IPS DF 6.9 (cell line): ENCODE results near the gene RIMBP2.

Experiments used
- DNase-seq: peaks from one replicate; pipeline ENCODE4 v3.0.0-alpha.2; 2013; ENCODE audit warnings: low read depth, low spot score
- H3K27ac ChIP-seq: one replicate; pipeline ENCODE4 v1.5.1; 2013; ENCODE audit warnings: low read length, control low read depth
- H3K27me3 ChIP-seq: 2 replicates; pipeline ENCODE4 v1.6.1; 2013; ENCODE audit warnings: mild to moderate bottlenecking, low read length; ENCODE audit not compliant: control insufficient read depth, insufficient read depth
- H3K36me3 ChIP-seq: 2 replicates; pipeline ENCODE4 v1.6.1; 2013; ENCODE audit warnings: low read length; ENCODE audit not compliant: control insufficient read depth, insufficient read depth
- H3K4me1 ChIP-seq: 2 replicates; pipeline ENCODE4 v1.6.1; 2013; ENCODE audit warnings: low read length; ENCODE audit not compliant: control insufficient read depth, insufficient read depth
- H3K4me3 ChIP-seq: 2 replicates; pipeline ENCODE4 v1.5.1; 2013; ENCODE audit warnings: mild to moderate bottlenecking, low read length
- H3K9me3 ChIP-seq: 2 replicates; pipeline ENCODE4 v1.6.1; 2013; ENCODE audit warnings: low read length, inconsistent platforms; ENCODE audit not compliant: control insufficient read depth, insufficient read depth
- WGBS: extraction: QIAGEN DNeasy Blood & Tissue Kit; methylation state at CpG from one replicate; pipeline ENCODE4 v1.1.7; 2013; ENCODE audit warnings: mixed read lengths, missing lambda C conversion rate; ENCODE audit not compliant: insufficient read length, insufficient coverage; 5-methylcytosine and 5-hydroxymethylcytosine counted together

The RIMBP2 gene

DNA sequence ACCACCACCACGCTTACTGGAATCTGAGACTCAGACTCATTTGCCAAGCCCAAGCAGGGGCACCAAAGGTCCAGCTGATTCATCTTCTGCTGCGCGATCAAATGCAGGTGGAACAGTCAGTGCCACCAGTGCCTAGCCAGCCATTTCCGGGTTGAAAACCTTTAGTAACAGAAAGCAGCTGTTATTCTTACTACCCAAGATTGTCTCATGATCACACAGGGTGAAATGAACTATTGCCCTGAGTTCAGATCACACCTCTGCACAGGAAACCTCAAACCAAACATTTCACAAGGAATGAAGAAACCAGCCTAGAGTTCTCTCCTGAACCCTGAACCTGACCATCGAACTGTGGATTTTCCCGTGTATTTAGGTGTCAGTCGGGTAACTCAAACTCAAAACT is 88.9 kb downstream of the RIMBP2 start:
- Histone ChIP-seq H3K4me3 (no peak overlapping the region), H3K4me1 (no peaks in the 10 kb centered on the region)

DNA sequence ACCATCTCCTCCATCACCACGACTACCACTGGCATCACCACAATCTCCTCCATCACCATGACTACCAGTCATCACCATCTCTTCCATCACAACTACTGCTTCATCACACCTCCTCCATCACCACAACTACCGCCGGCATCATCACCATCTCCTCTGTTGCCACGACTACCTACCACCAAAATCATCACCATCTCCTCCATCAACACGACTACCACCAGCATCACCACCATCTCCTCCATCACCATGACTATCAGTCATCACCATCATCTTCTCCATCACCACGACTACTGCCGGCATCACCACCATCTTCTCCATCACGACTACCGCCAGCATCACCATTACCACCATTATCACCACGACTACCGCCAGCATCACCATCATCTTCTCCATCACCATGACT is 89.5 kb downstream of the RIMBP2 start:
- no peak for DNase-seq
- Histone ChIP-seq H3K4me3 (no peak overlapping the region), H3K4me1 (no peaks in the 10 kb centered on the region), H3K27ac (no peak overlapping the region), H3K27me3 (no peaks in the 10 kb centered on the region), H3K9me3 (peaks cover 24% of the 10 kb centered on the region), H3K36me3 (no peaks in the 10 kb centered on the region)
- whole genome bisulfite sequencing, result 100% methylated on average over 3 of the region's 11 CpGs

More for the DNA sequence above, 88.9 kb downstream of the RIMBP2 start:
- WGBS, result no CpG with 5 or more reads among the region's 7 CpGs
- Histone ChIP-seq H3K27me3 (no peaks in the 10 kb centered on the region), H3K9me3 (peaks cover 21% of the 10 kb centered on the region), H3K36me3 (no peaks in the 10 kb centered on the region), H3K27ac (no peak overlapping the region)
- no peak for DNase-seq

DNA sequence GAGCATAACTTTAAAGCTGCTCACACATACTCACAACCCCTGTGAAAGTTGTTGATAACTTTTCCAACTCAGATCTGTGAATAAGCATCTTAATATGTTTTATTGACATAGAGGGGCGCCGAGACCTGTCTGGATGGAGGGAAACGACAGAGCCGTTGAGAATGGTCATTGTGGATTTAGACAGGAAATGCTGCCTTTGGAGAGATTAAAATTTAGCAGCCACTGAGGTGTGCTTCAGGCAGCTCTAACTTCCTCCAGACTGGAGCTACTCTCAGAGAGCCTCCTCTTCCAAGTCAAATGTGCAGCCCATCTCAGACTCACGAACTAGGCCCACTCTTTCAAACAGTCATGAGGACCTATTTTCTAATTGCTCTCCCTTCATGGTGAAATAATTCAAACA is 90.9 kb downstream of the RIMBP2 start:
- H3K27me3 ChIP-seq, result no peaks in the 10 kb centered on the region
- WGBS, result no CpG with 5 or more reads among the region's 5 CpGs
- H3K9me3 ChIP-seq, result peaks cover 32% of the 10 kb centered on the region
- H3K4me3 ChIP-seq, result no peak overlapping the region
- no peaks in the 10 kb centered on the region for H3K4me1 ChIP-seq
- DNase-seq, result no peak
- no peak overlapping the region for H3K27ac ChIP-seq
- H3K36me3 ChIP-seq, result no peaks in the 10 kb centered on the region

DNA sequence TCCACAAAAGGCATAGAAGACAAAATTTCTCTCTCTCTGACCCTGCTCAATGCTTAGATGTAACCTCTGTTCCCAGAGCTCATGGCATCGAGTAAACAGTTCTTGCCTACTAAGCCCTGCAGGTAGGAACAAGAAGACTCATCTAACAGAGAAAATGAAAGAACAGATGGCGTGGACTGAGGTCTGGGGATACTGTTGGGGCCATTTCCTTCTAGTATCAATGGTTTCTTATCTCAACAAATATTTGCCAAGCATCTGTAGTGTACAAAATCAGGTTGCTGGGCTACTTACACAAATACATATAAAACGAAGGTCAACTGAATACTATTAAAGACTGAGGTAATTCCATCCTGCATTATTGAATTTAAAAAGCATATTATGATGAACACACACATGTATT is 93.3 kb downstream of the RIMBP2 start:
- WGBS, result no CpG with 5 or more reads among the region's 3 CpGs
- H3K9me3 ChIP-seq, result peaks cover 27% of the 10 kb centered on the region
- no peak overlapping the region for H3K27ac ChIP-seq
- H3K4me3 ChIP-seq, result no peak overlapping the region
- H3K27me3 ChIP-seq, result no peaks in the 10 kb centered on the region
- DNase-seq, result no peak
- no peaks in the 10 kb centered on the region for H3K36me3 ChIP-seq
- H3K4me1 ChIP-seq, result no peaks in the 10 kb centered on the region

DNA sequence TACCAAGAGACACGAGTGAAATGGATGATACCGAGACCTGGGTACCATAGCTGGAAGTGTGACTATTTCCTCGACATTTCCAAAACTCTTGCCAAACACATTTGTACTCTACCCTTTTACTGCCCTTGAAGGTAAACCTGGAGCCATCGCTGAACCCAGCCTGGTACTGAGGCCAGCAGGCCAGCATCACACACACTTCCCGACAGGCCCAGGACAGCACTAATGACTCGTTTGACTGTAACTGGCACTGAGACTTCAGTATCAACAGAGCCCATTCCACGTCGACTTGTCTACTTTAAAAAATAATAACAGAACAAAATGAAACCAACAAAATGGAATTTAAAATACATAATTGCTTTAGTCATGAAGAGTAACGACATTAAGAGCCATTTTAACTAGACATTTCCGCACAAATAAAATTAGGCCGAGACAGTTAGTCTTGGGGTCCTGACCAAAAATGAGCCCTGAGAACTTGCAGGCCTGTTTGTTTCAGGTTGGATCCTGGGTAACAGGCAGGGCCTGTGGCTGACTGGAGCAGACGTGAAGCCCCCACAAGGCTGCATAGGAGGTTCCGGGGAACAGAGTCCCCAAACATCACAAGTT is 94.3 kb downstream of the RIMBP2 start:
- DNase-seq, result no peak
- H3K4me1 ChIP-seq, result no peaks in the 10 kb centered on the region
- peaks cover 19% of the 10 kb centered on the region for H3K9me3 ChIP-seq
- no peak overlapping the region for H3K27ac ChIP-seq
- H3K27me3 ChIP-seq, result no peaks in the 10 kb centered on the region
- WGBS, result no CpG with 5 or more reads among the region's 13 CpGs
- no peaks in the 10 kb centered on the region for H3K36me3 ChIP-seq
- no peak overlapping the region for H3K4me3 ChIP-seq

DNA sequence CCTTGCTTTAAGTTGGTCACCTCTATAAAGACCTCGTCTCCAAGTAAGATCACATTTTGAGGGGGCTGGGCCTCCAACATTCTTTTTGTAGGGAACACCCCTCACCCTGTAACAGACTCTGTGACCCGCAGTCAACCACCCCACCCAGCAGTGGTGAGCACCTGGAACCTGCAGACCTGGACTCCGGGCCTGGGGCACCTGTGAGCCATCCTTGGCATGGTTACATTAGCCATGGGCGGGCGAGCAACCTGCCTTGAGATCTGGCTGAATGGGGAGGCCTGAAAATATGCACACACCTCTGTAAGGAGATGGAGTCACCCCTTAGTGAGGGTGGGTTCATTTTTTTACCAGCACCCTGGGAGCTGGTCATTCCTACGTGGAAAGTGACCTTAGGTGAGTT is 95.3 kb downstream of the RIMBP2 start:
- Histone ChIP-seq H3K27ac (no peak overlapping the region), H3K4me1 (no peaks in the 10 kb centered on the region), H3K36me3 (no peaks in the 10 kb centered on the region), H3K4me3 (no peak overlapping the region), H3K9me3 (peaks cover 23% of the 10 kb centered on the region), H3K27me3 (no peaks in the 10 kb centered on the region)
- no peak for DNase-seq
- no CpG with 5 or more reads among the region's 6 CpGs for WGBS

DNA sequence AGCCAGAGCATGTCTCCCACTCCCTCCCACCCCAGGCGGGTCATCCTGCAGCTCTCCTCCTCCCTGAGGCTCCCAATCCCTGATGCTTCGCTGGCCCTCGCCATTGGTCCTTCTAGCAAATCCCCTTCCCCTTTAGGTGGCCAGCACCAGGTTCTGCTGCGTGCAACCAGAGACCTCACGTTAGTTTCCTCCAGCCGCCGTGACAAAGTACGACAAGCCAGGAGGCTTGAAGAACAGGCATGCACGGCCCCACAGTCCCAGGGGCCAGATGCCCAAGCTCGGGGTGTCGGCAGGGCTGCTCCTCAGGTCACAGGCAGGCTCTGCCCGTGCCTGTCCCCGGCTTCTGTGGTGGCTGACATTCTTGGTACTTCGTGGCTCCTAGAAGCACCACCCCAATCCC is 95.8 kb downstream of the RIMBP2 start:
- Histone ChIP-seq H3K9me3 (peaks cover 25% of the 10 kb centered on the region), H3K4me1 (no peaks in the 10 kb centered on the region), H3K27ac (no peak overlapping the region), H3K27me3 (no peaks in the 10 kb centered on the region), H3K36me3 (no peaks in the 10 kb centered on the region), H3K4me3 (no peak overlapping the region)
- WGBS, result no CpG with 5 or more reads among the region's 14 CpGs
- DNase-seq, result no peak

DNA sequence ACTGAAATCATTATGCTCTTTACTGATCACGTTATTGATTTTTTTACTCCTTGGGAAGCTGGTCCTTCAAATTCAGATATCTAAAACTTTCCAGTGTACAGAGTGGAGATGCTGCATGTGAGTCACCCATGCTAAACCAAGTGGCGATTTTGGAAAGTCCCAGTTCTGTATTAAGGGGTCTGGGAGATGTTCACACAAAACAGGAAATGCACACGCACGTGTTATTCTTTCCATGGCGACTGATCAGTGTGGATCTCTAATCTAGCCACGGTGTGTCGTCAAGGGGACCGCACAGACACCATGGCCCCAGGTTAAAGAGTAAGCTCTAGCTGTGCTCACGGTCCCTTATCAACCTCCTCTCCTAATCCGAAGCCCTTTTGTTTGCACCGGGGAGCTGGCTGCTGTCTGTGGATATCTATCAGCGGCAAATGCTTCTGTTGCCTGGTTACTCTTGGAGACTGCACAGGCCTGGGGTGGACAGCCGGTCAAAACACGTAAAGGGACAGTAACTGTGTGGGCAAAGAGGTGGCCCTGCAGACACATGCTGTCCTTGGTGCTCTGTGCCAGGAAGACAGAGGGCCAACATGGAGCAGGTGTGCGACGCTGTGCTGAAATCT is 96.6 kb downstream of the RIMBP2 start:
- Histone ChIP-seq H3K27ac (no peak overlapping the region), H3K36me3 (no peaks in the 10 kb centered on the region), H3K4me3 (no peak overlapping the region), H3K9me3 (peaks cover 25% of the 10 kb centered on the region), H3K4me1 (no peaks in the 10 kb centered on the region), H3K27me3 (no peaks in the 10 kb centered on the region)
- no CpG with 5 or more reads among the region's 16 CpGs for WGBS
- no peak for DNase-seq

DNA sequence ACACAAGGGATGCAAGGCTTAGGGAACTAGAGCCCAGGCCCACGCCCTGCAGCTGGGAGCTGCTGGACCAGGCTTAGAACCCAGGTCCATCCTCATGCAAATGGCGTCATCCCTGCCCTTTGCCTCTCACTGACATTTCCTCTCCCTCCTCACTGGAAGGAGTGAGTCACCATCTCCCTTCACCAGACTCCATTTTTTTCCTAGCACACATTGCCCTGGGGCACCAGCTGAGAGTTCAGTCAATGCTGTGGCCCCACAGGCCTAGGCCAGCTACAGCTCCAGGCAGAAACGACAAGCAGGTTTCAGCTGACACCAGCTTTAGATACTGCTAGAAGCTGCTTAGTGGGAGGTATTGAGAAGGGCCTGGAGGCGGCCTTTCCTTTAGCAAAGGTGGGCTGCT is 98.9 kb downstream of the RIMBP2 start:
- no peak for DNase-seq
- H3K4me1 ChIP-seq, result no peaks in the 10 kb centered on the region
- no CpG with 5 or more reads among the region's 4 CpGs for WGBS

DNA sequence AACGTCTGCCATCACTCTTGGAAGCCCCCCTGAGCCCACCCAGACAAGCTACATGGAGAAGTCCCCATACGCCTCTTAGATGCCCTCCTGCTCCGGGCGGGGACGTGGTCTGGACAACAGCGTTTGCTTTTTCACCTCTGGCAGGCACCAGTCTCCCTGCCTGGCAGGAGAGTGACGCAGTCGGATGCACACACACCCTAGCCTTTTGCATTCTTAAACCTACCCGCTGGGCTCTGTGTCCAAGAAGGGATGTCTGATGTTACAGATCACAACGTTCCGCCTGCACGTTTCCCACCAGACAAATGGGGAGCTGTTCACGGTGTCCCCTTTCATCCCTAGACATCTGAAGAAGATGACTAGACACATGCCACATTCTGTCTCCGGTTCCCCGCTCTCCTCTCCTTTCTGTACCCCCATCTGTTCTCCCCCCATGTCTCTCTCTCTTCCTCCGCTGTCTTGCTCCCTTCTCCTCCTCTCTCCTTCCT is 100.2 kb downstream of the RIMBP2 start:
- DNase-seq, result no peak
- no peaks in the 10 kb centered on the region for H3K27me3 ChIP-seq
- no peaks in the 10 kb centered on the region for H3K36me3 ChIP-seq
- no peaks in the 10 kb centered on the region for H3K4me1 ChIP-seq
- H3K9me3 ChIP-seq, result peaks cover 28% of the 10 kb centered on the region
- WGBS, result no CpG with 5 or more reads among the region's 16 CpGs
- H3K27ac ChIP-seq, result no peak overlapping the region
- H3K4me3 ChIP-seq, result no peak overlapping the region

More for the DNA sequence above, 98.9 kb downstream of the RIMBP2 start:
- Histone ChIP-seq H3K27me3 (no peaks in the 10 kb centered on the region), H3K36me3 (no peaks in the 10 kb centered on the region), H3K4me3 (no peak overlapping the region), H3K27ac (no peak overlapping the region), H3K9me3 (peaks cover 26% of the 10 kb centered on the region)

DNA sequence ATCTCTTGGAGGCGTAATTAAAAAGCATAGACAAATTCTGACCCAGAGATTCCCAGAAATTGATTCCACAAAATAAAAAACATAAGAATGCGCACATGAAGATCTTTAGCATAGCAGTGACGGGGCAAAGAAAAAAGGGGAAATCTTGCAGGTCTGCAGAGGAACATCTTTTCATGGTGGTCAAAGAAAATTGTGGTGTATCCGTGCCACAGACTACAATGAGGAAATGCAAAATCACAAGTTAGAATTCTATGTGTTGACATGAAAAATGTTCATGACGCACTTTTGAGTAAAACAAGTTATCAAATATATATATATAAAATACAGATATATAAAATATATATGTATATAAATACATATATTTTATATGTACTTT is 101.6 kb downstream of the RIMBP2 start:
- no peak overlapping the region for H3K27ac ChIP-seq
- no CpG with 5 or more reads among the region's 5 CpGs for WGBS
- H3K9me3 ChIP-seq, result peaks cover 29% of the 10 kb centered on the region
- no peaks in the 10 kb centered on the region for H3K27me3 ChIP-seq
- H3K4me3 ChIP-seq, result no peak overlapping the region
- DNase-seq, result no peak
- H3K36me3 ChIP-seq, result no peaks in the 10 kb centered on the region
- H3K4me1 ChIP-seq, result no peaks in the 10 kb centered on the region
